ENCODE measurements around the gene UBE2V1. TPM values are rescaled to one million over a fixed set of nuclear protein-coding genes. Genes with fewer than 3 reads are reported as not detected.

UBE2V1 gene
- total RNA-seq, 1 donor from 2014 or later = 82.6 TPM

- DNase-seq (ENCODE audit: low spot score) = no peak
Measured at GRCh38 chr20:50044353-50044960, 68.5 kb downstream of the UBE2V1 start.

- DNase-seq (ENCODE audit: low spot score) = no peak
Measured at GRCh38 chr20:50043573-50044352, 69.2 kb downstream of the UBE2V1 start.

- DNase-seq (ENCODE audit: low spot score) = no peak
Measured at GRCh38 chr20:50042370-50043313, 70.3 kb downstream of the UBE2V1 start.

- DNase-seq (ENCODE audit: low spot score) = no peak
Measured at GRCh38 chr20:50041246-50041873, 71.6 kb downstream of the UBE2V1 start.

- no peak for DNase-seq (ENCODE audit: low spot score)
Measured at GRCh38 chr20:50040432-50041245, 72.3 kb downstream of the UBE2V1 start.

GRCh38 chr20:50039706-50040431 is 73.1 kb downstream of the UBE2V1 start:
- no peak for DNase-seq (ENCODE audit: low spot score)

GRCh38 chr20:50038574-50038991 is 74.4 kb downstream of the UBE2V1 start:
- no peak for DNase-seq (ENCODE audit: low spot score)

GRCh38 chr20:50038169-50038568 is 74.8 kb downstream of the UBE2V1 start:
- DNase-seq (ENCODE audit: low spot score) = no peak

- no peak for DNase-seq (ENCODE audit: low spot score)
Measured at GRCh38 chr20:50037575-50037974, 75.4 kb downstream of the UBE2V1 start.

GRCh38 chr20:50037123-50037522 is 75.8 kb downstream of the UBE2V1 start:
- no peak for DNase-seq (ENCODE audit: low spot score)

- DNase-seq (ENCODE audit: low spot score) = no peak
Measured at GRCh38 chr20:50036703-50037102, 76.2 kb downstream of the UBE2V1 start.

- no peak for DNase-seq (ENCODE audit: low spot score)
Measured at GRCh38 chr20:50034567-50035180, 78.3 kb downstream of the UBE2V1 start.

- DNase-seq (ENCODE audit: low spot score) = no peak
Measured at GRCh38 chr20:50032955-50033666, 79.8 kb downstream of the UBE2V1 start.

Other genes starting within 250 kb of the UBE2V1 start
- gene SPATA2, start 197.6 kb downstream of the UBE2V1 start, total RNA-seq = 13.4 TPM
- 78.8 TPM for gene RNF114, start 176.8 kb downstream of the UBE2V1 start, total RNA-seq
- gene SNAI1, start 130.2 kb downstream of the UBE2V1 start, total RNA-seq = 3.2 TPM
- 28.6 TPM for gene PEDS1, start 40.6 kb upstream of the UBE2V1 start, total RNA-seq
- 87.4 TPM for gene CEBPB, start 77.7 kb upstream of the UBE2V1 start, total RNA-seq

Data from mucosa of gallbladder (tissue), 1 donor.